NT2/D1 (cell line): ENCODE results near the gene TMEM52.

Source experiments
- SUZ12 ChIP-seq: IDR thresholded peaks from 2 replicates; pipeline ENCODE4 v1.6.1; 2011; ENCODE audit not compliant: insufficient read length, insufficient read depth; ENCODE audit errors: extremely low read depth
- YY1 ChIP-seq: IDR thresholded peaks from 2 replicates; pipeline ENCODE4 v1.6.1; 2011; ENCODE audit not compliant: insufficient read length, insufficient read depth

DNA sequence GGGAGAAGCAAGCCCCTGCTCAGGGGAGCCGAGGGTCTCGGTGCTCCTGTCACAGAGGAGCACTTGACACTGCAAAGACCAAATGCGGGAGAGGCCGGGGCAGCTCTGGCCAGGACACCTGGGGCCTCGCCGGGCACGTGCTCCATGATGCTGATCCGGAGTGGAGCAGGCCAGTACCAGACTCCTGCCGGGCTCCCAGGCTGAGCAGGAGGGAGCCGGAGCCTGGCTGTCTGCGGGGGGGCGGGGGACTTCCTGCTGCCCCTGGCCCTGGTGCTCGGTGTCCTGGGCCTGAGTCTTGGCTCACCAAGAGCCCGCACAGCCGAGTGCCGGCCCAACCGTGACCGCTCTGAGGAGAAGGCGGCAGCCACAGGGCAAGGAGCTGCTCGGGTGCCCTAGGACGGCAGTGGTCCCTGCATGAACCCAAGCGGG lies 38.5 kb upstream of the TMEM52 start:
- TF ChIP-seq YY1 (no peak), SUZ12 (no peak)
